Neural cell (in vitro differentiated cells): ENCODE data around the gene BCL2L14.

ENCODE experiments used
- EP300 ChIP-seq: fragments of 450-650 bp; conservative IDR thresholded peaks from 2 replicates; pipeline ENCODE4 v1.6.1; 2014; ENCODE audit warnings: antibody characterized with exemption, mild to moderate bottlenecking, moderate library complexity; ENCODE audit not compliant: poor library complexity, severe bottlenecking
- EZH2 ChIP-seq: fragments of 200-600, 300-800 bp; shearing (Covaris generic), sonication (generic); IDR thresholded peaks from 2 replicates; pipeline ENCODE4 v1.6.1; 2014; ENCODE audit warnings: antibody characterized with exemption, low read length, borderline replicate concordance, mild to moderate bottlenecking; ENCODE audit not compliant: insufficient read depth, poor library complexity, severe bottlenecking
- MXI1 ChIP-seq: fragments of 450-650 bp; conservative IDR thresholded peaks from 2 replicates; pipeline ENCODE4 v1.6.1; 2014; ENCODE audit warnings: antibody characterized with exemption, mild to moderate bottlenecking; ENCODE audit not compliant: poor library complexity, severe bottlenecking
- POLR2AphosphoS5 ChIP-seq: IDR thresholded peaks from 2 replicates; pipeline ENCODE4 v1.6.1; 2012
- SMC3 ChIP-seq: fragments of 450-650 bp; conservative IDR thresholded peaks from 2 replicates; pipeline ENCODE4 v1.6.1; 2014; ENCODE audit warnings: antibody characterized with exemption, mild to moderate bottlenecking, moderate library complexity; ENCODE audit not compliant: poor library complexity
- TAF1 ChIP-seq: IDR thresholded peaks from 2 replicates; pipeline ENCODE4 v1.6.1; 2012; ENCODE audit warnings: low read depth
- TF ChIP-seq, protein P1 (sequence below): fragments of 450-650 bp; IDR thresholded peaks from 2 replicates; pipeline ENCODE4 v1.5.1; 2014; ENCODE audit warnings: antibody characterized with exemption, mild to moderate bottlenecking, moderate library complexity; ENCODE audit not compliant: poor library complexity, severe bottlenecking
- TF ChIP-seq, protein P2 (sequence below): IDR thresholded peaks from 2 replicates; pipeline ENCODE4 v1.6.1; 2012; ENCODE audit warnings: borderline replicate concordance

DNA sequence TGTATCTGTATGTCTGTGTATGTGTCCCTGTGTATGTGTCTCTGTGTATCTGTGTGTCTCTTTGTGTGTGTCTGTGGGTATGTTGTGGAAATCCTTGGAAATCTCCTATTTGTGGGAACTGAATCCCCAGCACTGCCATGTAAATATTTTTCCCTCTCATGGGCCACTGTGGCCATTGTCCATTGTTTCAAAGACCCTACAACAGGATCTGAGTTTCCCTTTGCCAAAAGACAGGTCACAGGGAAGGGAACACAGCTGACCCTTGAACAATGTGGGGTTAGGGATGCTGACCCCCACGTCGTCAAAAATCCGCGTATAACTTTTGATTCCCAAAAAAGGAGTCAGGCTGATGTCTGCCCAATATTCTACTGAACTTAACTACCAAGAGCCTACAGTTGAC, 22.5 kb upstream of the BCL2L14 start:
- TF ChIP-seq, protein P1, sequence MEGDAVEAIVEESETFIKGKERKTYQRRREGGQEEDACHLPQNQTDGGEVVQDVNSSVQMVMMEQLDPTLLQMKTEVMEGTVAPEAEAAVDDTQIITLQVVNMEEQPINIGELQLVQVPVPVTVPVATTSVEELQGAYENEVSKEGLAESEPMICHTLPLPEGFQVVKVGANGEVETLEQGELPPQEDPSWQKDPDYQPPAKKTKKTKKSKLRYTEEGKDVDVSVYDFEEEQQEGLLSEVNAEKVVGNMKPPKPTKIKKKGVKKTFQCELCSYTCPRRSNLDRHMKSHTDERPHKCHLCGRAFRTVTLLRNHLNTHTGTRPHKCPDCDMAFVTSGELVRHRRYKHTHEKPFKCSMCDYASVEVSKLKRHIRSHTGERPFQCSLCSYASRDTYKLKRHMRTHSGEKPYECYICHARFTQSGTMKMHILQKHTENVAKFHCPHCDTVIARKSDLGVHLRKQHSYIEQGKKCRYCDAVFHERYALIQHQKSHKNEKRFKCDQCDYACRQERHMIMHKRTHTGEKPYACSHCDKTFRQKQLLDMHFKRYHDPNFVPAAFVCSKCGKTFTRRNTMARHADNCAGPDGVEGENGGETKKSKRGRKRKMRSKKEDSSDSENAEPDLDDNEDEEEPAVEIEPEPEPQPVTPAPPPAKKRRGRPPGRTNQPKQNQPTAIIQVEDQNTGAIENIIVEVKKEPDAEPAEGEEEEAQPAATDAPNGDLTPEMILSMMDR: no peak
- TF ChIP-seq EZH2 (no peak), SMC3 (no peak), TAF1 (no peak), EP300 (no peak), MXI1 (no peak), POLR2AphosphoS5 (no peak)
- TF ChIP-seq, protein P2, sequence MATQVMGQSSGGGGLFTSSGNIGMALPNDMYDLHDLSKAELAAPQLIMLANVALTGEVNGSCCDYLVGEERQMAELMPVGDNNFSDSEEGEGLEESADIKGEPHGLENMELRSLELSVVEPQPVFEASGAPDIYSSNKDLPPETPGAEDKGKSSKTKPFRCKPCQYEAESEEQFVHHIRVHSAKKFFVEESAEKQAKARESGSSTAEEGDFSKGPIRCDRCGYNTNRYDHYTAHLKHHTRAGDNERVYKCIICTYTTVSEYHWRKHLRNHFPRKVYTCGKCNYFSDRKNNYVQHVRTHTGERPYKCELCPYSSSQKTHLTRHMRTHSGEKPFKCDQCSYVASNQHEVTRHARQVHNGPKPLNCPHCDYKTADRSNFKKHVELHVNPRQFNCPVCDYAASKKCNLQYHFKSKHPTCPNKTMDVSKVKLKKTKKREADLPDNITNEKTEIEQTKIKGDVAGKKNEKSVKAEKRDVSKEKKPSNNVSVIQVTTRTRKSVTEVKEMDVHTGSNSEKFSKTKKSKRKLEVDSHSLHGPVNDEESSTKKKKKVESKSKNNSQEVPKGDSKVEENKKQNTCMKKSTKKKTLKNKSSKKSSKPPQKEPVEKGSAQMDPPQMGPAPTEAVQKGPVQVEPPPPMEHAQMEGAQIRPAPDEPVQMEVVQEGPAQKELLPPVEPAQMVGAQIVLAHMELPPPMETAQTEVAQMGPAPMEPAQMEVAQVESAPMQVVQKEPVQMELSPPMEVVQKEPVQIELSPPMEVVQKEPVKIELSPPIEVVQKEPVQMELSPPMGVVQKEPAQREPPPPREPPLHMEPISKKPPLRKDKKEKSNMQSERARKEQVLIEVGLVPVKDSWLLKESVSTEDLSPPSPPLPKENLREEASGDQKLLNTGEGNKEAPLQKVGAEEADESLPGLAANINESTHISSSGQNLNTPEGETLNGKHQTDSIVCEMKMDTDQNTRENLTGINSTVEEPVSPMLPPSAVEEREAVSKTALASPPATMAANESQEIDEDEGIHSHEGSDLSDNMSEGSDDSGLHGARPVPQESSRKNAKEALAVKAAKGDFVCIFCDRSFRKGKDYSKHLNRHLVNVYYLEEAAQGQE: no peak
